Panc1 (cell line): Measurements from ENCODE around the gene IGSF9. TPM values are rescaled to one million over a fixed set of nuclear protein-coding genes. Genes with fewer than 3 reads are reported as not detected.

Experiments
- ATAC-seq: fragments of 200-7000 bp; cut with Tn5 transposase; 2 replicates; pipeline ENCODE4 v1.9.1; 2020; ENCODE audit warnings: mild to moderate bottlenecking, moderate library complexity
- Bru-seq: library from RNA; stranded (reverse); fragments of 400-500 nt; gene quantifications from one replicate; lab custom pipeline; 2021; lab: Mats Ljungman, UMichigan
- BruChase-seq, 2 experiments: library from RNA; stranded (reverse); fragments of 400-500 nt; gene quantifications; one replicate each; lab custom pipeline; 2021; lab: Mats Ljungman, UMichigan
- BruUV-seq: library from RNA; stranded (reverse); fragments of 400-500 nt; replicated peaks from 2 replicates; lab custom pipeline; 2021; lab: Mats Ljungman, UMichigan
- CTCF ChIA-PET: fragments of 300-600 bp; sonication (Branson Sonifier 250); formaldehyde crosslinking; loops from one replicate; lab custom pipeline; 2022; ENCODE audit warnings: antibody characterized with exemption; lab: Charles Lee
- POLR2A ChIA-PET: fragments of 300-600 bp; sonication (Branson Sonifier 250); formaldehyde crosslinking; loops from one replicate; lab custom pipeline; 2022; ENCODE audit warnings: antibody characterized with exemption; lab: Charles Lee
- DNase-seq: peaks from one replicate; pipeline ENCODE4 v3.0.0-alpha.2; 2010; ENCODE audit warnings: low read depth, low spot score
- H3K27ac ChIP-seq: 2 replicates; pipeline ENCODE4 v1.5.1; 2011; ENCODE audit warnings: mild to moderate bottlenecking, low read length, inconsistent platforms
- H3K27me3 ChIP-seq: fragments of 200-500 bp; sonication (Bioruptor generic); 2 replicates; pipeline ENCODE4 v1.6.0; 2014; ENCODE audit warnings: low read length, inconsistent platforms; ENCODE audit not compliant: control insufficient read depth, insufficient read depth
- H3K36me3 ChIP-seq: fragments of 200-500 bp; sonication (Bioruptor generic); 2 replicates; pipeline ENCODE4 v1.5.1; 2014; ENCODE audit warnings: inconsistent platforms, mild to moderate bottlenecking, low read length, moderate library complexity; ENCODE audit not compliant: control insufficient read depth, insufficient read depth
- H3K4me1 ChIP-seq: 2 replicates; pipeline ENCODE4 v1.5.1; 2011; ENCODE audit warnings: inconsistent platforms, mild to moderate bottlenecking, low read length, moderate library complexity; ENCODE audit not compliant: control insufficient read depth, insufficient read depth
- H3K4me3 ChIP-seq, 2 experiments: 2 replicates each; pipeline ENCODE4 v1.5.1; 2011 to 2012; ENCODE audit warnings: low read depth in 2 of 2, low read length in 2 of 2, mild to moderate bottlenecking in 2 of 2, inconsistent platforms in 1 of 2, moderate library complexity in 1 of 2
- H3K9me3 ChIP-seq: fragments of 200-500 bp; sonication (Bioruptor generic); 2 replicates; pipeline ENCODE4 v1.5.1; 2014; ENCODE audit warnings: low read depth, mild to moderate bottlenecking, inconsistent platforms, low read length, moderate library complexity; ENCODE audit not compliant: control insufficient read depth, insufficient read depth
- POLR2AphosphoS5 ChIP-seq: IDR thresholded peaks from 2 replicates; pipeline ENCODE4 v1.6.1; 2012; ENCODE audit warnings: mild to moderate bottlenecking, low read depth, low read length, moderate library complexity
- REST ChIP-seq, 2 experiments: IDR thresholded peaks; 2 replicates each; pipeline ENCODE4 v1.6.1; 2011 to 2012; ENCODE audit warnings: low read depth in 2 of 2, control low read depth in 1 of 2, low read length in 1 of 2, mild to moderate bottlenecking in 1 of 2, moderate library complexity in 1 of 2; ENCODE audit not compliant: insufficient read depth in 1 of 2
- SIN3A ChIP-seq: IDR thresholded peaks from 2 replicates; pipeline ENCODE4 v1.6.1; 2012; ENCODE audit warnings: low read depth, mild to moderate bottlenecking, low read length, moderate library complexity, borderline replicate concordance; ENCODE audit not compliant: insufficient read depth
- TCF7L2 ChIP-seq: IDR thresholded peaks from 2 replicates; pipeline ENCODE4 v1.6.1; 2011; ENCODE audit warnings: mild to moderate bottlenecking, low read depth, low read length, inconsistent platforms
- in situ Hi-C: cut with HindIII; loops from 2 replicates; pipeline ENCODE4 v1.10.0; 2016; ENCODE audit warnings: low sequenced_read_pairs, low pct_unique_long_range_greater_than_20kb
- intact Hi-C: fragments of 100-400 bp; cut with micrococcal nuclease; formaldehyde crosslinking; loops from one replicate; pipeline ENCODE4 v1.10.0; 2022; ENCODE audit not compliant: unreplicated experiment
- long read RNA-seq: library from polyadenylated mRNA; unstranded; transcript quantifications from one replicate; pipeline ENCODE4 v2.0.0, GENCODE V29; 2021; ENCODE audit not compliant: unreplicated experiment
- polyA plus RNA-seq: library from polyadenylated mRNA; unstranded; fragments of >200 nt; gene quantifications from one replicate; pipeline ENCODE4 v1.2.1, GENCODE V29; 2012; ENCODE audit warnings: missing spikeins; ENCODE audit not compliant: insufficient read length
- total RNA-seq: library from RNA; stranded (reverse); gene quantifications from one replicate; pipeline ENCODE4 v1.2.1, GENCODE V29; 2021; ENCODE audit not compliant: unreplicated experiment
- TF ChIP-seq, protein P1 (sequence below): fragments of 450-650 bp; IDR thresholded peaks from 2 replicates; pipeline ENCODE4 v1.5.1; 2017; ENCODE audit warnings: mild to moderate bottlenecking

IGSF9 gene
- 0.51 TPM for total RNA-seq
- 0.44 TPM for polyA plus RNA-seq
- percentile 22 among the genes with signal in this experiment for Bru-seq, nascent RNA
- BruChase-seq, experiment 1, labeled RNA remaining after a 2-hour chase: percentile 23 among the genes with signal in this experiment
- percentile 24 among the genes with signal in this experiment for BruChase-seq, experiment 2, labeled RNA remaining after a 6-hour chase
- long read RNA-seq, full-length matches to known transcripts: 1 of 1 reads
- long read RNA-seq, partial matches to known transcripts: 0 of 1 reads
- long read RNA-seq, other reads (novel, unspliced or antisense): 0 of 1 reads

- DNase-seq (no peak), ATAC-seq (peak; percentile 88)
- TF ChIP-seq SIN3A (no peak), POLR2AphosphoS5 (no peak), TCF7L2 (no peak), REST (IDR thresholded peaks at IDR 0.05; ENCODE audit: insufficient read depth in 1 of 2, low read depth in 2 of 2, low read length in 1 of 2) (no peak)
- TF ChIP-seq, protein P1, sequence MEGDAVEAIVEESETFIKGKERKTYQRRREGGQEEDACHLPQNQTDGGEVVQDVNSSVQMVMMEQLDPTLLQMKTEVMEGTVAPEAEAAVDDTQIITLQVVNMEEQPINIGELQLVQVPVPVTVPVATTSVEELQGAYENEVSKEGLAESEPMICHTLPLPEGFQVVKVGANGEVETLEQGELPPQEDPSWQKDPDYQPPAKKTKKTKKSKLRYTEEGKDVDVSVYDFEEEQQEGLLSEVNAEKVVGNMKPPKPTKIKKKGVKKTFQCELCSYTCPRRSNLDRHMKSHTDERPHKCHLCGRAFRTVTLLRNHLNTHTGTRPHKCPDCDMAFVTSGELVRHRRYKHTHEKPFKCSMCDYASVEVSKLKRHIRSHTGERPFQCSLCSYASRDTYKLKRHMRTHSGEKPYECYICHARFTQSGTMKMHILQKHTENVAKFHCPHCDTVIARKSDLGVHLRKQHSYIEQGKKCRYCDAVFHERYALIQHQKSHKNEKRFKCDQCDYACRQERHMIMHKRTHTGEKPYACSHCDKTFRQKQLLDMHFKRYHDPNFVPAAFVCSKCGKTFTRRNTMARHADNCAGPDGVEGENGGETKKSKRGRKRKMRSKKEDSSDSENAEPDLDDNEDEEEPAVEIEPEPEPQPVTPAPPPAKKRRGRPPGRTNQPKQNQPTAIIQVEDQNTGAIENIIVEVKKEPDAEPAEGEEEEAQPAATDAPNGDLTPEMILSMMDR: peak; percentile 68; the same call in 1 of the 2 replicates
- ChIA-PET POLR2A (no interaction called here), CTCF (no interaction called here)
- Histone ChIP-seq H3K4me3 (peak within 1 kb of the TSS; percentile 8 to 36; a peak in 2 of 4 replicates), H3K36me3 (peaks cover 2% of the 10 kb centered on the region; the same call in 1 of the 2 replicates), H3K9me3 (no peaks in the 10 kb centered on the region), H3K27me3 (peaks cover 16% of the 10 kb centered on the region), H3K27ac (no peak within 1 kb of the TSS), H3K4me1 (peaks cover 3% of the 10 kb centered on the region)
- in situ Hi-C loops: no loop called here
- BruUV-seq: no TSS peak
- intact Hi-C loops: no loop called here
Observed at GRCh38 chr1:159945483-159946241, at the start of gene IGSF9. TSS of gene IGSF9 (minus strand) at chr1:159945613. CDS start at chr1:159943454, 2,159 bp downstream.

DNA sequence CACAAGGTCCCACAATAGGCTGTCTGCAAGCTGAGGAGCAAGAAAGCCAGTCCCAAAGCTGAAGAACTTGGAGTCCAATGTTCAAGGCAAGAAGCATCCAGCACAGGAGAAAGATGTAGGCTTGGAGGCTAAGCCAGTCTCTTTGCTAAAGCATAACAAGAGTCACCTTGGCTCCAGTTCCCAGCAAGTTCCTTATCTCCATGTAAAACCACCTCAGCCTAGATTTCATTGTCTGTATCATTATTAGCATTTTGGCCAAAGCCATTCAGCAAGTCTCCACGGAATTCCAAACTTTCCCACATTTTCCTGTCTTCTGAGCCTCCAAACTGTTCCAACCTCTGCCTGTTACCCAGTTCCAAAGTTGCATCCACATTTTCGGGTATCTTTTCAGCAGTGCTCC is 49.5 kb upstream of the IGSF9 start:
- no peak for ATAC-seq
- BruUV-seq: no TSS peak
- ChIA-PET CTCF (interaction anchor here (0.6 kb wide), 1 partner anchor 13 kb away, joined by 6 read pairs; no protein-coding TSS in a partner anchor), POLR2A (no interaction called here)
- TF ChIP-seq SIN3A: no peak
- no peak for TF ChIP-seq REST (IDR thresholded peaks at IDR 0.05; ENCODE audit: insufficient read depth in 1 of 2, low read depth in 2 of 2, low read length in 1 of 2)
- TF ChIP-seq, protein P1: no peak
- no peak for TF ChIP-seq POLR2AphosphoS5
- no peak for TF ChIP-seq TCF7L2
- no peak overlapping the region for H3K27ac ChIP-seq
- in situ Hi-C loops: no loop called here
- H3K36me3 ChIP-seq: no peaks in the 10 kb centered on the region
- no peaks in the 10 kb centered on the region for H3K4me1 ChIP-seq
- intact Hi-C loops: no loop called here
- no peak overlapping the region for H3K4me3 ChIP-seq
- no peaks in the 10 kb centered on the region for H3K9me3 ChIP-seq
- no peak for DNase-seq
- peaks cover 4% of the 10 kb centered on the region for H3K27me3 ChIP-seq
